Spleen (tissue), 11 donors: ENCODE measurements around the gene PTPRC. TPM values are rescaled to one million over a fixed set of nuclear protein-coding genes. Genes with fewer than 3 reads are reported as not detected.

Source experiments
- DNase-seq: peaks from one replicate; pipeline ENCODE4 v3.0.0-alpha.2; 2020
- H3K27ac ChIP-seq, 8 donors: fragments of 200-600 bp; sonication (generic) in 7 of 8; 1 replicate in 4 of 8; 2 replicates in 4 of 8; pipeline versions ENCODE4 v1.5.0 to v1.8.0; 2016 to 2021; ENCODE audit warnings: inconsistent platforms in 4 of 8, mild to moderate bottlenecking in 4 of 8, moderate library complexity in 1 of 8
- H3K27me3 ChIP-seq, 7 donors: fragments of 200-600 bp; sonication (generic) in 6 of 7; replicated peaks in 1 of 7; 1 replicate in 4 of 7; 2 replicates in 3 of 7; pipeline versions ENCODE4 v1.5.0 to v1.8.0; 2016 to 2021; ENCODE audit warnings: inconsistent platforms in 3 of 7, mild to moderate bottlenecking in 1 of 7
- H3K36me3 ChIP-seq, 6 donors: fragments of 200-600 bp; sonication (generic) in 5 of 6; 1 replicate in 4 of 6; 2 replicates in 2 of 6; pipeline versions ENCODE4 v1.5.0 to v1.8.0; 2016 to 2021; ENCODE audit warnings: inconsistent platforms in 2 of 6
- H3K4me1 ChIP-seq, 6 donors: fragments of 200-600 bp; sonication (generic) in 5 of 6; 1 replicate in 3 of 6; 2 replicates in 3 of 6; pipeline versions ENCODE4 v1.5.0 to v1.8.0; 2016 to 2021; ENCODE audit warnings: inconsistent platforms in 3 of 6
- H3K4me3 ChIP-seq, 8 donors: fragments of 200-600 bp; sonication (generic) in 7 of 8; 1 replicate in 4 of 8; 2 replicates in 4 of 8; pipeline versions ENCODE4 v1.5.0 to v1.8.0; 2016 to 2021; ENCODE audit warnings: inconsistent platforms in 4 of 8, mild to moderate bottlenecking in 4 of 8, moderate library complexity in 2 of 8
- H3K9me3 ChIP-seq, 8 donors: fragments of 200-600 bp; sonication (generic) in 7 of 8; 1 replicate in 4 of 8; 2 replicates in 4 of 8; pipeline versions ENCODE4 v1.5.0 to v1.8.0; 2016 to 2021; ENCODE audit warnings: inconsistent platforms in 4 of 8
- POLR2A ChIP-seq, 3 donors: fragments of 450-650 bp; IDR thresholded peaks; one replicate each; pipeline ENCODE4 v1.5.1; 2017; ENCODE audit warnings: antibody characterized with exemption in 3 of 3, mild to moderate bottlenecking in 1 of 3
- POLR2AphosphoS5 ChIP-seq, 3 donors: sonication (generic); formaldehyde crosslinking; IDR thresholded peaks; one replicate each; pipeline ENCODE4 v1.5.1; 2017; ENCODE audit warnings: antibody characterized with exemption in 3 of 3
- WGBS, 5 donors: extraction: QIAGEN DNeasy Blood & Tissue Kit in 3 of 5; methylation state at CpG; one replicate each; pipeline versions ENCODE4 v1.1.5 to v1.1.7; 2013 to 2018; 5-methylcytosine and 5-hydroxymethylcytosine counted together
- intact Hi-C: fragments of 100-400 bp; cut with DNase I; formaldehyde crosslinking; loops from one replicate; pipeline ENCODE4 v1.15.0; 2023; ENCODE audit warnings: low total_unique reads
- polyA plus RNA-seq, 3 donors: library from polyadenylated mRNA; stranded (reverse); fragments of 200-250 nt; gene quantifications; one replicate each; pipeline ENCODE4 v1.2.1, GENCODE V29; 2013
- total RNA-seq, 7 donors: library from RNA; depleted of rRNA in 3 of 7; stranded (reverse); fragments of >200 nt in 3 of 7; fragmentation: NEBNext Ultra II Directional in 4 of 7; extraction: Animal tissue kit (Norgen Biotek cat#: 25700) in 4 of 7; gene quantifications; one replicate each; pipeline versions ENCODE4 v1.1.0 to v1.2.1, GENCODE V29; 2016 to 2021
- TF ChIP-seq, protein P1 (sequence below), 11 experiments: fragments of 200-600 bp in 7 of 11; fragments of 450-650 bp in 4 of 11; sonication (generic) in 4 of 11; IDR thresholded peaks in 8 of 11; conservative IDR thresholded peaks in 3 of 11; 1 replicate in 7 of 11; 2 replicates in 4 of 11; pipeline versions ENCODE4 v1.4.0 to v1.8.0; 2016 to 2021; ENCODE audit warnings: antibody characterized with exemption in 11 of 11, inconsistent platforms in 4 of 11, mild to moderate bottlenecking in 1 of 11
- donor health status: healthy with polysubstance abuse.
- donor health status: DM: no; HTN: no; CAD: no; lungs with moderate emphysema.
- donor health status: DM: no; HTN: no; CAD: no.
- donor health status: Bipolar disorder and iron deficiency.
- donor health status: healthy.
- donor health status: DM: no; HTN: no; CAD: no.
- donor health status: DM: yes; HTN: yes; CAD: no.

PTPRC gene
- total and polyA plus RNA-seq, 10 donors: 79.2 to 716 (median 476) TPM

DNA sequence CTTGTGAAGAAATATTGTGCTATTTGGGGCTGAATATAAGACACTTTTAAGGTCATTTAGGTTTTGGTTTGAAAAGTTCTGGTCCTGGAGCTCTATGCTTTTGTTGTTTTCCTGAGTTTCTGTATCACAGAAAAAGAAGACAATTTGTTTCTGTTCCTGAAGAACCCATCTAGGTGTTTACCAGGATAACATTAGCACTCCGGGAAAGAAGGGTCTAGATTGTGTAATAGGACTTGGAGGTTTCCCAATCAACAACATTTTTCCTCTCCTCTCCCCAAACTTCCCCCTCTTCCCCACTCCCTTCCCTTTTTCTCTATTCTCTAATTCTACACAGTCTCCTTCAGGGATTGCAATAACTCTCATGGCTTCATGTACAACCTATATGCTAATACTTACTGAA lies 78.7 kb downstream of the PTPRC start:
- Histone ChIP-seq H3K36me3 (peaks cover 0 to 100% (median 69%) of the 10 kb centered on the region in 6 donors), H3K4me3 (no peak overlapping the region), H3K27me3 (no peaks in the 10 kb centered on the region), H3K9me3 (no peaks in the 10 kb centered on the region), H3K4me1 (peaks cover 0 to 60% (median 2%) of the 10 kb centered on the region in 6 donors), H3K27ac (peak overlapping the region in 3 of 8 donors; percentile 45 to 60 (median 47))
- WGBS, 5 donors: 48 to 87% (median 67%) methylated on average over 1 of the region's 1 CpG
- DNase-seq: no peak
- intact Hi-C loops: no loop called here
- TF ChIP-seq POLR2A (IDR thresholded peaks at IDR 0.05): no peak
- TF ChIP-seq, protein P1, sequence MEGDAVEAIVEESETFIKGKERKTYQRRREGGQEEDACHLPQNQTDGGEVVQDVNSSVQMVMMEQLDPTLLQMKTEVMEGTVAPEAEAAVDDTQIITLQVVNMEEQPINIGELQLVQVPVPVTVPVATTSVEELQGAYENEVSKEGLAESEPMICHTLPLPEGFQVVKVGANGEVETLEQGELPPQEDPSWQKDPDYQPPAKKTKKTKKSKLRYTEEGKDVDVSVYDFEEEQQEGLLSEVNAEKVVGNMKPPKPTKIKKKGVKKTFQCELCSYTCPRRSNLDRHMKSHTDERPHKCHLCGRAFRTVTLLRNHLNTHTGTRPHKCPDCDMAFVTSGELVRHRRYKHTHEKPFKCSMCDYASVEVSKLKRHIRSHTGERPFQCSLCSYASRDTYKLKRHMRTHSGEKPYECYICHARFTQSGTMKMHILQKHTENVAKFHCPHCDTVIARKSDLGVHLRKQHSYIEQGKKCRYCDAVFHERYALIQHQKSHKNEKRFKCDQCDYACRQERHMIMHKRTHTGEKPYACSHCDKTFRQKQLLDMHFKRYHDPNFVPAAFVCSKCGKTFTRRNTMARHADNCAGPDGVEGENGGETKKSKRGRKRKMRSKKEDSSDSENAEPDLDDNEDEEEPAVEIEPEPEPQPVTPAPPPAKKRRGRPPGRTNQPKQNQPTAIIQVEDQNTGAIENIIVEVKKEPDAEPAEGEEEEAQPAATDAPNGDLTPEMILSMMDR (IDR thresholded peaks at IDR 0.05 in 8 of 11, conservative IDR thresholded peaks at IDR 0.05 in 3 of 11): no peak
- TF ChIP-seq POLR2AphosphoS5 (IDR thresholded peaks at IDR 0.05): no peak

DNA sequence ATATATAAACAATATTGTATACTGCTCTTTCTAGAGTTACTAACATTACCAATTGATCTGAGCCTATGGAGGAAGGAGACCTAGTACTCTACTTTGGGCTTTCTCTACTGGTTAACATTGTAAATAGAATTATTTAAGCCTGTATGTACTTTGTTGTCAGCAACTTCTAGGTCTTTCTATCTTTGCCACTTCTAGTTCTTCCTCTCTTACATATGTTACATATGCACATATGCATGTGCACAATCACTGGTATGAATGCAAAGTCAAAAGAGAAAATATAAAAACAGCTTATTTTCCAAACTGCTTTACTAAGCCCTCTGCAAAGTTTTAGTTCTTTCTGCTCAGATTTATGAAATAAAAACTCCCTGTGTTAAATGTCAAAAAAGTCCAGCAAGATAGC lies 84.3 kb downstream of the PTPRC start:
- Histone ChIP-seq H3K9me3 (no peaks in the 10 kb centered on the region), H3K36me3 (peaks cover 0 to 100% (median 59%) of the 10 kb centered on the region in 6 donors), H3K27ac (no peak overlapping the region), H3K4me1 (peaks cover 0 to 73% (median 6%) of the 10 kb centered on the region in 6 donors), H3K27me3 (no peaks in the 10 kb centered on the region), H3K4me3 (no peak overlapping the region)
- no peak for TF ChIP-seq POLR2A (IDR thresholded peaks at IDR 0.05)
- no peak for TF ChIP-seq POLR2AphosphoS5 (IDR thresholded peaks at IDR 0.05)
- TF ChIP-seq, protein P1 (IDR thresholded peaks at IDR 0.05 in 8 of 11, conservative IDR thresholded peaks at IDR 0.05 in 3 of 11): no peak
- intact Hi-C loops: no loop called here
- no peak for DNase-seq

DNA sequence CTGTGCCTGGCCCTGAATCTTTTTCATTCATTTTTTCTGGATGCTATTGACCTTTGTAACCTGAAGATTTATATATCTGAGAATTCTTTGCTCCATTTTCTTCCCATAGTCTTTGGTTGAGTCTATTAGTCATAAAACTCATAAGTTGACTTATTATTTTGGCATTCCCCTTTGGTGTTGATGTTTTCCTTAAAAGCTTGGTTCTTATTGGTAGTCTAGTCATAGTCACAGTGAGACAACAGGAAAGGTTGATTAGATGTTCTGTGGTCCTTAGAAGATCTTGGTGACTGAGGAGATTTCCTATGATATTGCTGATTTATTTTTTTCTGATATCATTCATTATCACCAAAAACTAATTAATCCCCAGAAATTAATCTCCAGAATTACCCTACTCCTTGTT lies 86.2 kb downstream of the PTPRC start:
- intact Hi-C loops: no loop called here

DNA sequence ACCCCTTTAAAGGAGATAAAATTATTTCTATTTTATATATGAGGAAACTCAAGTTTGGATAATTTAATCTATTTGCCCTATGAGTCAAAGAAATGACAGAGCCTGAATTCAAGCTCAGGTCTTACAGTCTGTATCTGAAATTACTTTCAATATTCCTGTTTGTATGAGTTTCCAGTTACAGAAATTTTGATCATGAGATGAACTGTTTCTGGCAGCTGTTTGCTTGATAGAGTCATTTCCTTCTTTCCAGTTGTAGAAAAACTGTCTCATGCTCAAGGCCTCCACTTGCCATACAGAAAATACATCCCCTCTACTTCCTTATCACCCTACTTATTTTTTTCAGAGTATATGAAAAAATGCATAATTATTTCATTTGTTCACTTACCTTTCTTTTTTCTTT lies 87.6 kb downstream of the PTPRC start:
- no peak for DNase-seq
- H3K36me3 ChIP-seq: peaks cover 0 to 100% (median 59%) of the 10 kb centered on the region in 6 donors
- intact Hi-C loops: no loop called here

More for the DNA sequence above, 86.2 kb downstream of the PTPRC start:
- H3K9me3 ChIP-seq: no peaks in the 10 kb centered on the region
- no peaks in the 10 kb centered on the region for H3K27me3 ChIP-seq
- DNase-seq: no peak
- peaks cover 0 to 100% (median 57%) of the 10 kb centered on the region in 6 donors for H3K36me3 ChIP-seq
- H3K4me1 ChIP-seq: peaks cover 0 to 72% (median 6%) of the 10 kb centered on the region in 6 donors
- no peak overlapping the region for H3K4me3 ChIP-seq
- no peak for TF ChIP-seq POLR2A (IDR thresholded peaks at IDR 0.05)
- TF ChIP-seq, protein P1 (IDR thresholded peaks at IDR 0.05 in 8 of 11, conservative IDR thresholded peaks at IDR 0.05 in 3 of 11): no peak
- TF ChIP-seq POLR2AphosphoS5 (IDR thresholded peaks at IDR 0.05): no peak
- peak overlapping the region in 2 of 8 donors; percentile 5 to 27 for H3K27ac ChIP-seq

More for the DNA sequence above, 87.6 kb downstream of the PTPRC start:
- Histone ChIP-seq H3K27ac (peak overlapping the region in 3 of 8 donors; percentile 6 to 28 (median 27)), H3K27me3 (no peaks in the 10 kb centered on the region), H3K4me3 (no peak overlapping the region), H3K4me1 (peaks cover 0 to 59% (median 5%) of the 10 kb centered on the region in 6 donors), H3K9me3 (no peaks in the 10 kb centered on the region)
- TF ChIP-seq POLR2AphosphoS5 (IDR thresholded peaks at IDR 0.05) (no peak), POLR2A (IDR thresholded peaks at IDR 0.05) (no peak)
- TF ChIP-seq, protein P1 (IDR thresholded peaks at IDR 0.05 in 8 of 11, conservative IDR thresholded peaks at IDR 0.05 in 3 of 11): no peak
